HCT116 (cell line): ENCODE measurements around the gene LRSAM1. TPM values are rescaled to one million over a fixed set of nuclear protein-coding genes. Genes with fewer than 3 reads are reported as not detected.

Experiments
- ATAC-seq: fragments of 200-7000 bp; cut with Tn5 transposase; 2 replicates; pipeline ENCODE4 v1.9.1; 2020; ENCODE audit warnings: mild to moderate bottlenecking, moderate library complexity
- BruUV-seq: library from RNA; stranded (reverse); fragments of 400-500 nt; replicated peaks from 2 replicates; lab custom pipeline; 2021; lab: Mats Ljungman, UMichigan
- CTCF ChIA-PET: fragments of 300-600 bp; sonication (Branson Sonifier 250); formaldehyde crosslinking; loops from one replicate; lab custom pipeline; 2021; ENCODE audit warnings: antibody characterized with exemption; lab: Charles Lee
- POLR2A ChIA-PET: fragments of 300-600, 350-600 bp; sonication (Branson Sonifier 250); formaldehyde crosslinking; loops from one replicate; lab custom pipeline; 2021; ENCODE audit warnings: antibody characterized with exemption; lab: Charles Lee
- RAD21 ChIA-PET, 2 experiments: fragments of 300-600 bp; sonication (Branson Sonifier 250); formaldehyde crosslinking; loops; one replicate each; lab custom pipeline; 2023; ENCODE audit warnings: low total read pairs in 2 of 2; ENCODE audit not compliant: uncharacterized antibody in 2 of 2, unreplicated experiment in 2 of 2, low non-redundant PET in 1 of 2; lab: Charles Lee
- DNase-seq: peaks from one replicate; pipeline ENCODE4 v3.0.0-alpha.2; 2010; ENCODE audit warnings: low read depth, low spot score
- H2AFZ ChIP-seq: fragments of 200-600 bp; shearing (Covaris generic), sonication (generic); 2 replicates; pipeline ENCODE4 v1.6.1; 2017; ENCODE audit warnings: low read depth, mixed run types, mixed read lengths, antibody characterized with exemption, low read length; ENCODE audit not compliant: poor library complexity, severe bottlenecking
- H3K27ac ChIP-seq: 2 replicates; pipeline ENCODE4 v1.5.1; 2012; ENCODE audit warnings: low read depth, low read length
- H3K27me3 ChIP-seq: fragments of 200-600 bp; sonication (generic); 2 replicates; pipeline ENCODE4 v1.6.1; 2016; ENCODE audit warnings: mixed run types, low read length, mixed read lengths; ENCODE audit not compliant: insufficient read depth
- H3K36me3 ChIP-seq, 2 experiments: fragments of 200-500 bp in 1 of 2; fragments of 200-600 bp in 1 of 2; sonication (Bioruptor generic) in 1 of 2; sonication (generic) in 1 of 2; 2 replicates each; pipeline versions ENCODE4 v1.5.1 to v1.6.1; 2014 to 2016; ENCODE audit warnings: low read length in 2 of 2, inconsistent platforms in 1 of 2, mixed read lengths in 1 of 2, mixed run types in 1 of 2; ENCODE audit not compliant: insufficient read depth in 2 of 2, control insufficient read depth in 1 of 2
- H3K4me1 ChIP-seq, 2 experiments: fragments of 200-600 bp in 1 of 2; sonication (generic) in 1 of 2; 2 replicates each; pipeline versions ENCODE4 v1.5.1 to v1.6.1; 2012 to 2017; ENCODE audit warnings: low read length in 2 of 2, inconsistent platforms in 1 of 2, mild to moderate bottlenecking in 1 of 2, mixed read lengths in 1 of 2, mixed run types in 1 of 2, moderate library complexity in 1 of 2; ENCODE audit not compliant: insufficient read depth in 2 of 2, control insufficient read depth in 1 of 2
- H3K4me2 ChIP-seq: fragments of 200-600 bp; sonication (generic); 2 replicates; pipeline ENCODE4 v1.6.1; 2017; ENCODE audit warnings: mixed run types, low read length, mixed read lengths
- H3K4me3 ChIP-seq, 2 experiments: fragments of 200-600 bp in 1 of 2; sonication (generic) in 1 of 2; replicated peaks in 1 of 2; 2 replicates each; pipeline ENCODE4 v1.5.1; 2011 to 2016; ENCODE audit warnings: low read length in 2 of 2, control low read depth in 1 of 2, low read depth in 1 of 2, mild to moderate bottlenecking in 1 of 2, mixed read lengths in 1 of 2, mixed run types in 1 of 2
- H3K79me2 ChIP-seq: fragments of 200-600 bp; sonication (generic); 2 replicates; pipeline ENCODE4 v1.6.1; 2017; ENCODE audit warnings: mild to moderate bottlenecking, mixed run types, low read length, moderate library complexity, mixed read lengths; ENCODE audit not compliant: insufficient read depth
- H3K9ac ChIP-seq: fragments of 200-600 bp; sonication (generic); 2 replicates; pipeline ENCODE4 v1.6.1; 2016; ENCODE audit warnings: low read length, mixed read lengths
- H3K9me2 ChIP-seq: fragments of 200-600 bp; sonication (generic), shearing (Covaris generic); 2 replicates; pipeline ENCODE4 v1.6.1; 2017; ENCODE audit warnings: mixed run types, mild to moderate bottlenecking, moderate library complexity; ENCODE audit not compliant: insufficient read depth
- H3K9me3 ChIP-seq, 2 experiments: fragments of 200-500 bp in 1 of 2; fragments of 200-600 bp in 1 of 2; sonication (Bioruptor generic) in 1 of 2; sonication (generic) in 1 of 2; 2 replicates each; pipeline ENCODE4 v1.6.1; 2014 to 2017; ENCODE audit warnings: low read length in 2 of 2, mixed read lengths in 2 of 2, inconsistent platforms in 1 of 2, low read depth in 1 of 2, mild to moderate bottlenecking in 1 of 2, mixed run types in 1 of 2, moderate library complexity in 1 of 2; ENCODE audit not compliant: control insufficient read depth in 1 of 2, insufficient read depth in 1 of 2
- H4K20me1 ChIP-seq: fragments of 200-600 bp; sonication (generic), shearing (Covaris generic); 2 replicates; pipeline ENCODE4 v1.6.1; 2017; ENCODE audit warnings: mixed run types, mild to moderate bottlenecking, moderate library complexity; ENCODE audit not compliant: insufficient read depth
- EZH2 ChIP-seq: fragments of 200-600 bp; sonication (generic); IDR thresholded peaks from 2 replicates; pipeline ENCODE4 v1.6.1; 2017; ENCODE audit warnings: antibody characterized with exemption, mixed run types
- EZH2phosphoT487 ChIP-seq: fragments of 200-600 bp; IDR thresholded peaks from 2 replicates; pipeline ENCODE4 v1.6.1; 2018; ENCODE audit warnings: antibody characterized with exemption, borderline replicate concordance
- POLR2AphosphoS5 ChIP-seq: IDR thresholded peaks from 2 replicates; pipeline ENCODE4 v1.6.1; 2011; ENCODE audit warnings: mild to moderate bottlenecking, low read depth, low read length, moderate library complexity
- RAD21 ChIP-seq: IDR thresholded peaks from 2 replicates; pipeline ENCODE4 v1.6.1; 2012; ENCODE audit warnings: low read depth, mild to moderate bottlenecking
- SIN3A ChIP-seq: IDR thresholded peaks from 2 replicates; pipeline ENCODE4 v1.6.1; 2012; ENCODE audit warnings: low read depth
- TCF7L2 ChIP-seq: IDR thresholded peaks from 2 replicates; pipeline ENCODE4 v1.7.0; 2011; ENCODE audit warnings: borderline replicate concordance, inconsistent platforms; ENCODE audit not compliant: insufficient read depth, insufficient read length; ENCODE audit errors: extremely low read depth
- YY1 ChIP-seq: IDR thresholded peaks from 2 replicates; pipeline ENCODE4 v1.6.1; 2011; ENCODE audit warnings: low read length, low read depth, moderate library complexity, mild to moderate bottlenecking; ENCODE audit not compliant: insufficient replicate concordance; ENCODE audit errors: extremely low read depth
- ZNF274 ChIP-seq: fragments of 200-500 bp; sonication (Bioruptor generic); IDR thresholded peaks from 2 replicates; pipeline ENCODE4 v1.6.1; 2014; ENCODE audit warnings: mild to moderate bottlenecking, low read depth, low read length, inconsistent platforms
- intact Hi-C: fragments of 100-400 bp; cut with micrococcal nuclease; formaldehyde crosslinking; loops from 2 replicates; pipeline ENCODE4 v1.10.0; 2022
- total RNA-seq: library from RNA; stranded (reverse); gene quantifications from one replicate; pipeline ENCODE4 v1.2.1, GENCODE V29; 2021; ENCODE audit not compliant: unreplicated experiment
- TF ChIP-seq, protein P1 (sequence below): IDR thresholded peaks from 2 replicates; pipeline ENCODE4 v1.6.1; 2011; ENCODE audit warnings: mild to moderate bottlenecking, low read length, moderate library complexity; ENCODE audit not compliant: insufficient replicate concordance; ENCODE audit errors: extremely low read depth
- TF ChIP-seq, protein P2 (sequence below): IDR thresholded peaks from 2 replicates; pipeline ENCODE4 v1.6.1; 2012; ENCODE audit warnings: low read depth
- TF ChIP-seq, protein P3 (sequence below), 3 experiments: fragments of 200-600 bp in 1 of 3; sonication (generic) in 1 of 3; IDR thresholded peaks in 2 of 3; conservative IDR thresholded peaks in 1 of 3; 2 replicates each; pipeline ENCODE4 v1.5.1; 2012 to 2017; ENCODE audit warnings: low read depth in 2 of 3, low read length in 2 of 3, antibody characterized with exemption in 1 of 3, borderline replicate concordance in 1 of 3, control low read depth in 1 of 3, mild to moderate bottlenecking in 1 of 3, mixed read lengths in 1 of 3, mixed run types in 1 of 3, moderate library complexity in 1 of 3; ENCODE audit not compliant: insufficient read depth in 1 of 3

LRSAM1 gene
- total RNA-seq, 1 experiment from 2014 or later = 25.9 TPM

DNA sequence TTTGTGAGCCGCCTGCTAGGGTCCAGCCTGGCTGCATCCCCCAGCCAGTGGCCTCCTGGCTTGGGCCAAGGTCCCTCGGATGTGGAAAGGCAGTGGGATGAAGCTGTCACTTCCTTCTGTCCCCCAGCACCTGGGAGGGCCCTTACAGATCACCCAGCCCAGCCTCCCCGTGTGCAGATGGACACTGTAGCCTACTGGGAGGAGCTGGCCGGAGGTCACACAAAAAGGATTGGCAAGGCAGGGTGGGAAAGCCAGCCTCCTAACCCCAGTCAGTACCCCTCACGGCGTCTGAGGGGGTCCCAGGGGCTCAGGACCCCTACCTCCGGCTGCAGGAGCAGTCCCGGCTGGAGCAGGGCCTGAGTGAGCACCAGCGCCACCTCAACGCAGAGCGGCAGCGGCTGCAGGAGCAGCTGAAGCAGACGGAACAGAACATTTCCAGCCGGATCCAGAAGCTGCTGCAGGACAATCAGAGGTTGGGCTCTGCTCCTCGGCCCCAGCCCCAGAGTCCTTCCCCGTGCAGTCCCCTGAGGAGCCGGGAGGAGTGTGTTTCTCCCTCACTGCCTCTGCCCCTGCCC is 28.3 kb downstream of the LRSAM1 start:
- Histone ChIP-seq H3K4me3 (no peak overlapping the region), H3K4me1 (no peaks in the 10 kb centered on the region), H3K9ac (no peak overlapping the region), H2AFZ (no peak overlapping the region), H3K27ac (no peak overlapping the region), H3K27me3 (no peaks in the 10 kb centered on the region), H4K20me1 (no peaks in the 10 kb centered on the region), H3K36me3 (peaks cover 10 to 14% of the 10 kb centered on the region in 2 experiments; a peak in 2 of 4 replicates), H3K9me2 (no peaks in the 10 kb centered on the region), H3K4me2 (no peak overlapping the region), H3K9me3 (no peaks in the 10 kb centered on the region), H3K79me2 (no peaks in the 10 kb centered on the region)
- DNase-seq (no peak), ATAC-seq (no peak)
- no TSS peak for BruUV-seq
- RAD21 ChIA-PET = no interaction called here
- CTCF ChIA-PET = no interaction called here
- intact Hi-C loops = no loop called here
- TF ChIP-seq, protein P1, sequence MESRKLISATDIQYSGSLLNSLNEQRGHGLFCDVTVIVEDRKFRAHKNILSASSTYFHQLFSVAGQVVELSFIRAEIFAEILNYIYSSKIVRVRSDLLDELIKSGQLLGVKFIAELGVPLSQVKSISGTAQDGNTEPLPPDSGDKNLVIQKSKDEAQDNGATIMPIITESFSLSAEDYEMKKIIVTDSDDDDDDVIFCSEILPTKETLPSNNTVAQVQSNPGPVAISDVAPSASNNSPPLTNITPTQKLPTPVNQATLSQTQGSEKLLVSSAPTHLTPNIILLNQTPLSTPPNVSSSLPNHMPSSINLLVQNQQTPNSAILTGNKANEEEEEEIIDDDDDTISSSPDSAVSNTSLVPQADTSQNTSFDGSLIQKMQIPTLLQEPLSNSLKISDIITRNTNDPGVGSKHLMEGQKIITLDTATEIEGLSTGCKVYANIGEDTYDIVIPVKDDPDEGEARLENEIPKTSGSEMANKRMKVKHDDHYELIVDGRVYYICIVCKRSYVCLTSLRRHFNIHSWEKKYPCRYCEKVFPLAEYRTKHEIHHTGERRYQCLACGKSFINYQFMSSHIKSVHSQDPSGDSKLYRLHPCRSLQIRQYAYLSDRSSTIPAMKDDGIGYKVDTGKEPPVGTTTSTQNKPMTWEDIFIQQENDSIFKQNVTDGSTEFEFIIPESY = no peak
- TF ChIP-seq, protein P2, sequence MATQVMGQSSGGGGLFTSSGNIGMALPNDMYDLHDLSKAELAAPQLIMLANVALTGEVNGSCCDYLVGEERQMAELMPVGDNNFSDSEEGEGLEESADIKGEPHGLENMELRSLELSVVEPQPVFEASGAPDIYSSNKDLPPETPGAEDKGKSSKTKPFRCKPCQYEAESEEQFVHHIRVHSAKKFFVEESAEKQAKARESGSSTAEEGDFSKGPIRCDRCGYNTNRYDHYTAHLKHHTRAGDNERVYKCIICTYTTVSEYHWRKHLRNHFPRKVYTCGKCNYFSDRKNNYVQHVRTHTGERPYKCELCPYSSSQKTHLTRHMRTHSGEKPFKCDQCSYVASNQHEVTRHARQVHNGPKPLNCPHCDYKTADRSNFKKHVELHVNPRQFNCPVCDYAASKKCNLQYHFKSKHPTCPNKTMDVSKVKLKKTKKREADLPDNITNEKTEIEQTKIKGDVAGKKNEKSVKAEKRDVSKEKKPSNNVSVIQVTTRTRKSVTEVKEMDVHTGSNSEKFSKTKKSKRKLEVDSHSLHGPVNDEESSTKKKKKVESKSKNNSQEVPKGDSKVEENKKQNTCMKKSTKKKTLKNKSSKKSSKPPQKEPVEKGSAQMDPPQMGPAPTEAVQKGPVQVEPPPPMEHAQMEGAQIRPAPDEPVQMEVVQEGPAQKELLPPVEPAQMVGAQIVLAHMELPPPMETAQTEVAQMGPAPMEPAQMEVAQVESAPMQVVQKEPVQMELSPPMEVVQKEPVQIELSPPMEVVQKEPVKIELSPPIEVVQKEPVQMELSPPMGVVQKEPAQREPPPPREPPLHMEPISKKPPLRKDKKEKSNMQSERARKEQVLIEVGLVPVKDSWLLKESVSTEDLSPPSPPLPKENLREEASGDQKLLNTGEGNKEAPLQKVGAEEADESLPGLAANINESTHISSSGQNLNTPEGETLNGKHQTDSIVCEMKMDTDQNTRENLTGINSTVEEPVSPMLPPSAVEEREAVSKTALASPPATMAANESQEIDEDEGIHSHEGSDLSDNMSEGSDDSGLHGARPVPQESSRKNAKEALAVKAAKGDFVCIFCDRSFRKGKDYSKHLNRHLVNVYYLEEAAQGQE = no peak
- no peak for TF ChIP-seq SIN3A
- no peak for TF ChIP-seq RAD21
- no peak for TF ChIP-seq YY1
- no peak for TF ChIP-seq POLR2AphosphoS5
- TF ChIP-seq EZH2 = no peak
- TF ChIP-seq, protein P3, sequence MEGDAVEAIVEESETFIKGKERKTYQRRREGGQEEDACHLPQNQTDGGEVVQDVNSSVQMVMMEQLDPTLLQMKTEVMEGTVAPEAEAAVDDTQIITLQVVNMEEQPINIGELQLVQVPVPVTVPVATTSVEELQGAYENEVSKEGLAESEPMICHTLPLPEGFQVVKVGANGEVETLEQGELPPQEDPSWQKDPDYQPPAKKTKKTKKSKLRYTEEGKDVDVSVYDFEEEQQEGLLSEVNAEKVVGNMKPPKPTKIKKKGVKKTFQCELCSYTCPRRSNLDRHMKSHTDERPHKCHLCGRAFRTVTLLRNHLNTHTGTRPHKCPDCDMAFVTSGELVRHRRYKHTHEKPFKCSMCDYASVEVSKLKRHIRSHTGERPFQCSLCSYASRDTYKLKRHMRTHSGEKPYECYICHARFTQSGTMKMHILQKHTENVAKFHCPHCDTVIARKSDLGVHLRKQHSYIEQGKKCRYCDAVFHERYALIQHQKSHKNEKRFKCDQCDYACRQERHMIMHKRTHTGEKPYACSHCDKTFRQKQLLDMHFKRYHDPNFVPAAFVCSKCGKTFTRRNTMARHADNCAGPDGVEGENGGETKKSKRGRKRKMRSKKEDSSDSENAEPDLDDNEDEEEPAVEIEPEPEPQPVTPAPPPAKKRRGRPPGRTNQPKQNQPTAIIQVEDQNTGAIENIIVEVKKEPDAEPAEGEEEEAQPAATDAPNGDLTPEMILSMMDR (IDR thresholded peaks at IDR 0.05 in 2 of 3, conservative IDR thresholded peaks at IDR 0.05 in 1 of 3; ENCODE audit: borderline replicate concordance in 1 of 3, insufficient read depth in 1 of 3, low read depth in 2 of 3, low read length in 2 of 3) = no peak
- no peak for TF ChIP-seq ZNF274
- TF ChIP-seq TCF7L2 = no peak
- TF ChIP-seq EZH2phosphoT487 = no peak
- POLR2A ChIA-PET = no interaction called here
